Endothelial cell (in vitro differentiated cells): ENCODE data around the gene RNF126. TPM values are rescaled to one million over a fixed set of nuclear protein-coding genes. Genes with fewer than 3 reads are reported as not detected.
A peak's percentile ranks its signal among the peaks of the same experiment; 100 is the strongest.

Experiments used
- DNase-seq: peaks from one replicate; pipeline ENCODE4 v3.0.0; 2021; ENCODE audit warnings: low spot score
- H3K27ac Mint-ChIP-seq: one replicate; pipeline ENCODE4 v1.8.0; 2021; ENCODE audit warnings: mixed read lengths, inconsistent platforms; ENCODE audit not compliant: unreplicated experiment
- H3K27me3 Mint-ChIP-seq: one replicate; pipeline ENCODE4 v1.8.0; 2021; ENCODE audit warnings: mild to moderate bottlenecking, moderate library complexity, mixed read lengths, inconsistent platforms; ENCODE audit not compliant: unreplicated experiment
- H3K36me3 Mint-ChIP-seq: one replicate; pipeline ENCODE4 v1.8.0; 2021; ENCODE audit warnings: mild to moderate bottlenecking, low read depth, mixed read lengths, inconsistent platforms; ENCODE audit not compliant: unreplicated experiment
- H3K4me1 Mint-ChIP-seq: one replicate; pipeline ENCODE4 v1.8.0; 2021; ENCODE audit warnings: mild to moderate bottlenecking, mixed read lengths, inconsistent platforms; ENCODE audit not compliant: unreplicated experiment
- H3K4me3 Mint-ChIP-seq: one replicate; pipeline ENCODE4 v1.8.0; 2021; ENCODE audit warnings: mild to moderate bottlenecking, mixed read lengths, inconsistent platforms; ENCODE audit not compliant: unreplicated experiment
- H3K9me3 Mint-ChIP-seq: one replicate; pipeline ENCODE4 v1.8.0; 2021; ENCODE audit warnings: mixed read lengths, inconsistent platforms; ENCODE audit not compliant: unreplicated experiment
- total RNA-seq: library from RNA; stranded (reverse); fragmentation: NEBNext Ultra II Directional; extraction: Animal tissue kit (Norgen Biotek cat#: 25700); gene quantifications from one replicate; pipeline ENCODE4 v1.2.1, GENCODE V29; 2021; ENCODE audit not compliant: unreplicated experiment
- TF ChIP-seq, protein P1 (sequence below): fragments of 200-600 bp; sonication (generic); IDR thresholded peaks from one replicate; pipeline ENCODE4 v1.5.0; 2021; ENCODE audit warnings: antibody characterized with exemption; ENCODE audit not compliant: unreplicated experiment

Gene RNF126
- total RNA-seq, 1 donor from 2014 or later: 41.7 TPM

DNA sequence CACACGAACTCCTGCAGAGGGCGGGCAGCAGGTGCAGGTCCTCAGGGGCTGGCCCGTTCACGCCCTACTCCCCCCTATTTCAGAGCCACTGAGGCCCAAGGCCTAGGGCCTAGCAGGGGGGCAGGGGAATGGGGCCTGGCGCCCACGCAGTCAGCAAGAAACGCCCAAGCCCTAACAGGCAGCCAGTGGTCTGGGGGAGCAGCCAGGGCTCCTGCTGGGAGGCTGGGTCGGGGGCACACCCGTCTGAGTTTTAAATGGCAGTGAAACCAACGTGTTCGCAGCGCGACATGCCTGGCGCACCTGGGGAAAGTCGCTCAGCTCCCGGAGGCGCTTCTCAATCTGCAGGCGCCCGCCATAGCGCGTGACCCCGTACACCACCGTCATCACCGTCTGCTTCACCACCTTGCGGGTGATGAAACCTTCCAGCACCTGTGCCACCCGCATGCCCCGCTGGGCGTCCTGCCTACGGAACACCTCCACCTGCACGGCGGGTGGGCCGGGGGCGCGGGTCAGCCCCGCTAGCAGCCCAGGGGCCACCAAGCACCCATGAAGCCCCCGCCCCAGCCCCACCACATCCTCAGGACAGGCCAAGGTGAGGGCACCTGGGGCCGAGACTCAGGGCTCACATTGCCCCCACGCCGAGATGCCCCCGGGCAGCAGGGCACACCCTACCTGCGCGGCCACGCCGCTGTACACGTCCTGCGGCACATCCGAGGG is 43.6 kb downstream of the RNF126 start:
- TF ChIP-seq, protein P1, sequence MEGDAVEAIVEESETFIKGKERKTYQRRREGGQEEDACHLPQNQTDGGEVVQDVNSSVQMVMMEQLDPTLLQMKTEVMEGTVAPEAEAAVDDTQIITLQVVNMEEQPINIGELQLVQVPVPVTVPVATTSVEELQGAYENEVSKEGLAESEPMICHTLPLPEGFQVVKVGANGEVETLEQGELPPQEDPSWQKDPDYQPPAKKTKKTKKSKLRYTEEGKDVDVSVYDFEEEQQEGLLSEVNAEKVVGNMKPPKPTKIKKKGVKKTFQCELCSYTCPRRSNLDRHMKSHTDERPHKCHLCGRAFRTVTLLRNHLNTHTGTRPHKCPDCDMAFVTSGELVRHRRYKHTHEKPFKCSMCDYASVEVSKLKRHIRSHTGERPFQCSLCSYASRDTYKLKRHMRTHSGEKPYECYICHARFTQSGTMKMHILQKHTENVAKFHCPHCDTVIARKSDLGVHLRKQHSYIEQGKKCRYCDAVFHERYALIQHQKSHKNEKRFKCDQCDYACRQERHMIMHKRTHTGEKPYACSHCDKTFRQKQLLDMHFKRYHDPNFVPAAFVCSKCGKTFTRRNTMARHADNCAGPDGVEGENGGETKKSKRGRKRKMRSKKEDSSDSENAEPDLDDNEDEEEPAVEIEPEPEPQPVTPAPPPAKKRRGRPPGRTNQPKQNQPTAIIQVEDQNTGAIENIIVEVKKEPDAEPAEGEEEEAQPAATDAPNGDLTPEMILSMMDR: no peak
- Mint-ChIP-seq H3K4me1 (peaks cover 2% of the 10 kb centered on the region), H3K9me3 (no peaks in the 10 kb centered on the region), H3K4me3 (no peak overlapping the region), H3K27me3 (peaks cover 14% of the 10 kb centered on the region), H3K36me3 (peaks cover 6% of the 10 kb centered on the region), H3K27ac (no peak overlapping the region)
- DNase-seq: no peak

DNA sequence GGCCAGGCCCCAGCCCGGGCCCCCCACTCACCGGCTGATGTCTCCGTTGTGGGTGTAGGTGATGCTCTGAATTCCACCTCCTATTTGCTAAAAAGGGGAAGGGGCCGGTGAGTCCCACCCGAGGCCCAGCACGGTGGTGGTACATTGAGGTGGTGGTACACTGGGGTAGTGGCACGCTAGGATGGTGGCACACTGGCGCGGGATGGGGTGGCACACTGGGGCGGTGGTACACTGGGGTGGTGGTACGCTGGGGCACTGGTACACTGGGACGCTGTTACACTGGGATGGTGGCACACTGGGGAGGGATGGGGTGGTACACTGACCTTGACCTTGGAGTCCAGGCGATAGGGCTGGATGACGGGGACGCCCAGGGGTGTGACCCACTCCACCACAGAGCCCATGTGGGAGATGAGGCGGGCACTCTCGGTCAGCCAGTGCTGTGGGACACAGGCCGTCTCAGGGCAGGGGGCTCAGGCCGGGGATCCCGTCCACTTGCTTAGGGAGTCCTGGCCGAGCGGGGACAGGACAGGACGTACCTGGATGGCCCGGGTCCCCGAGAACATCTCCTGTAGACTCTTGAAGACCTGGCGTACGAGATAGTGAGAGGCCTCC is 44.2 kb downstream of the RNF126 start:
- H3K36me3 Mint-ChIP-seq: peaks cover 10% of the 10 kb centered on the region
- no peak overlapping the region for H3K27ac Mint-ChIP-seq
- no peaks in the 10 kb centered on the region for H3K9me3 Mint-ChIP-seq
- H3K4me1 Mint-ChIP-seq: peaks cover 2% of the 10 kb centered on the region
- H3K27me3 Mint-ChIP-seq: peaks cover 14% of the 10 kb centered on the region
- TF ChIP-seq, protein P1: no peak
- H3K4me3 Mint-ChIP-seq: peak overlapping the region; percentile 31
- DNase-seq: no peak

DNA sequence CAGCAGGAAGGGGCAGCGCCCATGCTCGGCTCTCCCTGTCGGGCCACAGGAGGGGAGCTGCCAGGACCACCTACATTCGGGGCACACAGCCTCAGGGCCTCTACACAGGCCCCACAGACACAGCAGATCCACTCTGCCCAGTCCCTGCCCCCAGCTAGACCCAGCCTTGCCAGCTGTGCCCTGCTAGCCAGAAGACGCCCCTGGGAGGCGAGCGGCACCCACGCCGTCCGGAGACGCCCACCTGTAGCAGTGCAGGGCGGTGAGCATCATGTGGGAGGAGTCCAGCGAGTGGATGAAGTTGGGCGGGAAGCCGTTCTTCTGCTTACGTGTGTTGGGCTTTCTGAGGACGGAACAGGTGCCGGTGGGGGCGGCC is 44.8 kb downstream of the RNF126 start:
- Mint-ChIP-seq H3K27me3 (peaks cover 12% of the 10 kb centered on the region), H3K4me1 (peaks cover 2% of the 10 kb centered on the region), H3K9me3 (no peaks in the 10 kb centered on the region), H3K36me3 (peaks cover 10% of the 10 kb centered on the region), H3K27ac (no peak overlapping the region), H3K4me3 (no peak overlapping the region)
- TF ChIP-seq, protein P1: no peak
- no peak for DNase-seq

DNA sequence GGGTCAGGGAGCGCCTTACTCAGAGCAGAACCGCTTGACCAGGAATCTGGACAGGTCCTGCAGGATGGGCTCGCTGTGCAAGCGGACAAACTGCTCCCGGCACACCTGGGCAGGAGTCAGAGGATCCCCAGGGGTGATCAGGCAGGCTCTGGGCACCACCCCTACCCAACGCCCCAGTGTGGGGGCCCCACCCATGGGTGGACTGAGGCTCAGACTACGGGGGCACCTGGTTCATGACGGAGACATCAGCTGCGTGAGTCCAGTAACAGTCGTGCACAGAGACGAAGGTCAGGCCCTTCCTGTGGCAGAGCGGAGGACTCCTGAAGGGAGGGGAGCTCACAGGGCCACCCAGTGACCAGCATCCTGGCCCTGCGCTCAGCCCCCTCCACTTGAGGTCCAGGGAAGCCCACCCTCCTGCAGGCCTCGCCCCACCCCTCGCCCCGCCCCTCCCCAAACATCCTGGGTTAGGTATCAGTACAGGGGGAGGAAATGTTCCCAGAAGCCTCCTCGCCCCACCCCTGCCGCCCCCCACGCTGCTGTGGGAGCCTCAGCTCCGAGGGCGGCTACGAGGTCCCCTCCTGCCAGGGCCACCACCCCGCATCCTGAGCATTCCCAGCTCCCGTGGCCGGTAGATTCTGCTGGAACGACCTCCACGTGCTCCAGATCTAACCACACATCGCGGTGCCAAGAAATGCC is 45.3 kb downstream of the RNF126 start:
- DNase-seq: no peak
- Mint-ChIP-seq H3K4me1 (peaks cover 2% of the 10 kb centered on the region), H3K9me3 (no peaks in the 10 kb centered on the region), H3K36me3 (peaks cover 10% of the 10 kb centered on the region), H3K27ac (no peak overlapping the region), H3K4me3 (no peak overlapping the region), H3K27me3 (peaks cover 12% of the 10 kb centered on the region)
- TF ChIP-seq, protein P1: no peak
